SU-DHL-6 (cell line): ENCODE results near the gene ACSL4.

ENCODE experiments used
- CTCF ChIP-seq: fragments of 200-600 bp; sonication (generic); IDR thresholded peaks from one replicate; pipeline ENCODE4 v1.5.1; 2017; ENCODE audit warnings: antibody characterized with exemption, mild to moderate bottlenecking, low read length, moderate library complexity; ENCODE audit not compliant: insufficient read depth, poor library complexity, severe bottlenecking
- EZH2phosphoT487 ChIP-seq: fragments of 200-600 bp; sonication (generic), shearing (Covaris generic); conservative IDR thresholded peaks from 2 replicates; pipeline ENCODE4 v1.6.1; 2018; ENCODE audit warnings: mild to moderate bottlenecking, antibody characterized with exemption, low read length, moderate library complexity, mixed read lengths

- no peak for TF ChIP-seq CTCF
- TF ChIP-seq EZH2phosphoT487 = no peak
These were observed 16.1 kb upstream of the ACSL4 start for GRCh38 chrX:109749207-109749606.
